ENCODE data around the gene RXFP4.

- TF ChIP-seq CTCF (CRISPR knock-in tag; IDR thresholded peaks at IDR 0.05) (no peak), SP1 (IDR thresholded peaks at IDR 0.05) (no peak), SP1 (CRISPR knock-in tag; IDR thresholded peaks at IDR 0.05) (no peak), SRSF4 (IDR thresholded peaks at IDR 0.05; ENCODE audit: low read depth, low read length, poor library complexity, severe bottlenecking) (no peak), PLSCR1 (CRISPR knock-in tag; IDR thresholded peaks at IDR 0.05; ENCODE audit: borderline replicate concordance) (no peak), TOE1 (CRISPR knock-in tag; IDR thresholded peaks at IDR 0.05) (no peak), E2F1 (CRISPR knock-in tag; IDR thresholded peaks at IDR 0.05) (no peak), YY1 (IDR thresholded peaks at IDR 0.05; ENCODE audit: insufficient read depth, insufficient replicate concordance, low read depth, low read length) (no peak), HDAC2 (CRISPR knock-in tag; IDR thresholded peaks at IDR 0.05) (no peak)
Measured at GRCh38 chr1:155947292-155947691, 5.9 kb downstream of the RXFP4 start.

Data from HepG2 (cell line).